K562 (cell line): ENCODE data around the gene B3GAT3. TPM values are rescaled to one million over a fixed set of nuclear protein-coding genes. Genes with fewer than 3 reads are reported as not detected.

Experiments used
- ATAC-seq: fragments of 200-7000 bp; cut with Tn5 transposase; 3 replicates; pipeline ENCODE4 v1.9.1; 2020; ENCODE audit warnings: moderate library complexity
- BruUV-seq: library from RNA; stranded (reverse); fragments of 400-500 nt; replicated peaks from 2 replicates; lab custom pipeline; 2021; lab: Mats Ljungman, UMichigan
- CTCF ChIA-PET: fragments of 300-600 bp; formaldehyde crosslinking; extraction: SDS; loops from one replicate; lab custom pipeline; 2021; ENCODE audit warnings: low intra/inter-chr PET ratio; lab: Yijun Ruan, JAX
- POLR2A ChIA-PET: fragments of 300-600, 350-650 bp; sonication (Branson Sonifier 250); formaldehyde crosslinking; extraction: SDS; loops from one replicate; lab custom pipeline; 2021; ENCODE audit warnings: antibody characterized with exemption, inconsistent platforms; lab: Yijun Ruan, JAX
- DNase-seq, 4 experiments: peaks; one replicate each; pipeline versions ENCODE4 v3.0.0 to v3.0.0-alpha.2; 2011 to 2018; ENCODE audit warnings: low spot score in 3 of 4, mixed read lengths in 3 of 4; ENCODE audit errors: extremely low read depth in 1 of 4
- FAIRE-seq: peaks from 2 replicates; lab custom pipeline; 2011; peaks lifted over from hg19 to GRCh38; lab: Jason Lieb, UNC
- H2AFZ ChIP-seq: 2 replicates; pipeline ENCODE4 v1.6.0; 2011; ENCODE audit warnings: low read depth, low read length, control low read depth, inconsistent platforms
- H3K27ac ChIP-seq: fragments of 200-600 bp; 3 replicates; pipeline ENCODE4 v1.8.0; 2011; ENCODE audit warnings: low read depth, mild to moderate bottlenecking, control low read depth, inconsistent platforms, low read length, moderate library complexity, mixed read lengths; ENCODE audit errors: extremely low read depth
- H3K27me3 ChIP-seq, 2 experiments: fragments of 300-600 bp in 1 of 2; 2 replicates in 1 of 2; 3 replicates in 1 of 2; pipeline versions ENCODE4 v1.6.0 to v1.8.0; 2011; ENCODE audit warnings: inconsistent platforms in 2 of 2, low read length in 2 of 2, mild to moderate bottlenecking in 1 of 2, mixed read lengths in 1 of 2, moderate library complexity in 1 of 2; ENCODE audit not compliant: control insufficient read depth in 2 of 2, insufficient read depth in 2 of 2
- H3K36me3 ChIP-seq: fragments of 300-600 bp; 3 replicates; pipeline ENCODE4 v1.8.0; 2011; ENCODE audit warnings: mild to moderate bottlenecking, low read length, inconsistent platforms; ENCODE audit not compliant: control insufficient read depth, insufficient read depth
- H3K4me1 ChIP-seq, 2 experiments: fragments of 200-600 bp in 1 of 2; replicated peaks in 1 of 2; 2 replicates in 1 of 2; 3 replicates in 1 of 2; pipeline versions ENCODE4 v1.5.1 to v1.8.0; 2011; ENCODE audit warnings: inconsistent platforms in 2 of 2, low read length in 2 of 2, mild to moderate bottlenecking in 1 of 2, mixed read lengths in 1 of 2, moderate library complexity in 1 of 2; ENCODE audit not compliant: control insufficient read depth in 2 of 2, insufficient read depth in 2 of 2
- H3K4me2 ChIP-seq: 2 replicates; pipeline ENCODE4 v1.6.1; 2011; ENCODE audit warnings: low read length, control low read depth, inconsistent platforms, mixed read lengths; ENCODE audit not compliant: insufficient read depth
- H3K4me3 ChIP-seq: fragments of 200-600 bp; sonication (generic), shearing (Covaris generic); 2 replicates; pipeline ENCODE4 v1.5.1; 2016; ENCODE audit warnings: control low read depth, inconsistent platforms
- H3K79me2 ChIP-seq: fragments of 200-600 bp; 3 replicates; pipeline ENCODE4 v1.8.0; 2011; ENCODE audit warnings: low read length, inconsistent platforms; ENCODE audit not compliant: control insufficient read depth, insufficient read depth
- H3K9ac ChIP-seq, 2 experiments: 2 replicates each; pipeline versions ENCODE4 v1.6.0 to v1.6.1; 2011; ENCODE audit warnings: low read depth in 2 of 2, low read length in 2 of 2, control low read depth in 1 of 2, inconsistent platforms in 1 of 2, mild to moderate bottlenecking in 1 of 2, mixed read lengths in 1 of 2; ENCODE audit not compliant: insufficient read depth in 1 of 2
- H3K9me1 ChIP-seq: one replicate; pipeline ENCODE4 v1.6.0; 2011; ENCODE audit warnings: inconsistent platforms, mild to moderate bottlenecking, low read length, moderate library complexity; ENCODE audit not compliant: control insufficient read depth, insufficient read depth
- H3K9me3 ChIP-seq: replicated peaks from 2 replicates; pipeline ENCODE4 v1.5.1; 2011; ENCODE audit warnings: low read depth, low read length, inconsistent platforms; ENCODE audit not compliant: control insufficient read depth, insufficient read depth
- H4K20me1 ChIP-seq: replicated peaks from 2 replicates; pipeline ENCODE4 v1.6.1; 2011; ENCODE audit warnings: low read length, inconsistent platforms, mixed read lengths; ENCODE audit not compliant: control insufficient read depth, insufficient read depth
- C11orf30 ChIP-seq: fragments of 450-650 bp; IDR thresholded peaks from 2 replicates; pipeline ENCODE4 v1.6.1; 2016; ENCODE audit warnings: low read depth, mild to moderate bottlenecking
- CAMTA2 ChIP-seq: fragments of 250-450 bp; sonication (Bioruptor Pico); conservative IDR thresholded peaks from 2 replicates; pipeline ENCODE4 v1.5.1; 2022
- CCAR2 ChIP-seq: fragments of 200-400 bp; formaldehyde crosslinking; IDR thresholded peaks from 2 replicates; pipeline ENCODE4 v1.6.1; 2017; ENCODE audit warnings: mild to moderate bottlenecking, low read depth, low read length
- ELK1 ChIP-seq: sonication (generic); formaldehyde crosslinking; IDR thresholded peaks from 2 replicates; pipeline ENCODE4 v1.8.1; 2022; ENCODE audit warnings: missing genetic modification reagents
- GABPA ChIP-seq: fragments of 200-800 bp; sonication (Bioruptor generic); conservative IDR thresholded peaks from 2 replicates; pipeline ENCODE4 v1.6.1; 2016; ENCODE audit warnings: low read depth, missing genetic modification characterization, missing compliant biosample characterization
- HOXB6 ChIP-seq: fragments of 250-450 bp; sonication (Bioruptor Pico); IDR thresholded peaks from 2 replicates; pipeline ENCODE4 v1.5.1; 2022; ENCODE audit warnings: mild to moderate bottlenecking, borderline replicate concordance
- PCBP2 ChIP-seq: fragments of 200-400 bp; formaldehyde crosslinking; IDR thresholded peaks from 2 replicates; pipeline ENCODE4 v1.6.1; 2018; ENCODE audit warnings: low read length, low read depth, mild to moderate bottlenecking, moderate library complexity; ENCODE audit not compliant: poor library complexity, severe bottlenecking
- RBM15 ChIP-seq: fragments of 200-400 bp; formaldehyde crosslinking; IDR thresholded peaks from 2 replicates; pipeline ENCODE4 v1.6.1; 2018; ENCODE audit warnings: mild to moderate bottlenecking, low read length, moderate library complexity; ENCODE audit not compliant: insufficient read depth
- SETDB1 ChIP-seq: IDR thresholded peaks from one replicate; pipeline ENCODE4 v1.6.1; 2012; ENCODE audit warnings: low read length, control low read depth, inconsistent platforms
- SMARCE1 ChIP-seq: fragments of 450-650 bp; IDR thresholded peaks from 2 replicates; pipeline ENCODE4 v1.7.1; 2016; ENCODE audit warnings: mild to moderate bottlenecking
- TEAD4 ChIP-seq, 2 experiments: sonication (generic) in 1 of 2; formaldehyde crosslinking in 1 of 2; IDR thresholded peaks; 2 replicates each; pipeline versions ENCODE4 v1.6.1 to v1.8.0; 2012 to 2022; ENCODE audit warnings: borderline replicate concordance in 1 of 2, inconsistent platforms in 1 of 2, low read length in 1 of 2, mild to moderate bottlenecking in 1 of 2, missing genetic modification reagents in 1 of 2
- TFAP4 ChIP-seq: sonication (generic); formaldehyde crosslinking; IDR thresholded peaks from 2 replicates; pipeline ENCODE4 v1.8.0; 2022; ENCODE audit warnings: missing genetic modification reagents, mild to moderate bottlenecking, moderate library complexity, borderline replicate concordance
- ZNF143 ChIP-seq: sonication (generic); formaldehyde crosslinking; IDR thresholded peaks from 2 replicates; pipeline ENCODE4 v1.9.0; 2022; ENCODE audit warnings: mild to moderate bottlenecking, missing genetic modification reagents
- ZNF583 ChIP-seq: fragments of 250-450 bp; sonication (Bioruptor Pico); IDR thresholded peaks from 2 replicates; pipeline ENCODE4 v1.4.0; 2020
- ZNF592 ChIP-seq: fragments of 450-650 bp; IDR thresholded peaks from 2 replicates; pipeline ENCODE4 v1.6.1; 2017; ENCODE audit warnings: antibody characterized with exemption, mild to moderate bottlenecking
- WGBS: fragments of 100-300 bp; shearing (Covaris generic); methylation state at CpG from one replicate; pipeline ENCODE4 v1.1.6; 2016; ENCODE audit warnings: low coverage, mixed read lengths; ENCODE audit not compliant: insufficient coverage; ENCODE audit errors: missing lambda C conversion rate; 5-methylcytosine and 5-hydroxymethylcytosine counted together
- in situ Hi-C: fragments of 300-500 bp; cut with MboI; formaldehyde crosslinking; loops from 4 replicates; pipeline ENCODE4 v1.15.0; 2018; ENCODE audit warnings: inconsistent platforms, mixed read lengths
- intact Hi-C: fragments of 100-400 bp; cut with micrococcal nuclease; formaldehyde crosslinking; loops from 2 replicates; pipeline ENCODE4 v1.14.2; 2022
- polyA plus RNA-seq, 8 experiments: library from polyadenylated mRNA; depleted of rRNA in 4 of 8; stranded (reverse) in 5 of 8; unstranded in 3 of 8; fragments of >200 nt; fragmentation: Nextera tagmentation in 2 of 8; fragmentation: Illumina TruSeq in 1 of 8; extraction: Ambion mirVana in 2 of 8; extraction: Trizol in 1 of 8; gene quantifications; 2 replicates each; pipeline versions ENCODE4 v1.2.1 to v1.2.3, GENCODE V29; 2011 to 2014; ENCODE audit warnings: inconsistent platforms in 1 of 8, missing spikeins in 1 of 8
- total RNA-seq, 7 experiments: library from RNA; depleted of rRNA in 6 of 7; stranded (reverse); fragments of >200 nt in 6 of 7; fragmentation: Illumina TruSeq in 2 of 7; extraction: Trizol in 2 of 7; gene quantifications; 2 replicates each; pipeline versions ENCODE4 v1.2.1 to v1.2.3, GENCODE V29; 2011 to 2021; ENCODE audit warnings: low replicate concordance in 1 of 7

Gene B3GAT3
- total and polyA plus RNA-seq, 9 of the 15 experiments (the other 6 are each of a cell fraction or from before 2014, with no cell fraction given): 0.30 to 64.0 (median 21.4) TPM

- H3K9me3 ChIP-seq: no peaks in the 10 kb centered on the region
- H3K4me2 ChIP-seq: peak within 1 kb of the TSS; percentile 95
- DNase-seq (peak; percentile 86 to 99 (median 91)), FAIRE-seq (peak; percentile 99), ATAC-seq (peak; percentile 94)
- intact Hi-C loops: loop anchor here (5.0 kb wide), 1 partner anchor 71 kb away; the partner anchor contains the start of genes LBHD1 and UQCC3
- H4K20me1 ChIP-seq: no peaks in the 10 kb centered on the region
- in situ Hi-C loops: no loop called here
- H3K4me1 ChIP-seq: peaks cover 14 to 43% of the 10 kb centered on the region in 2 experiments; a peak in 4 of 5 replicates
- H3K79me2 ChIP-seq: peaks cover 46% of the 10 kb centered on the region
- ChIA-PET POLR2A (interaction anchor here (0.6 to 2.7 kb wide), 23 partner anchors 9 to 1114 kb away, joined by 3 to 45 read pairs (median 4); partner anchors contain the start of genes B3GAT3, C11orf98, CSKMT and EEF1G), CTCF (no interaction called here)
- WGBS: under 1% methylated on average over 53 of the region's 83 CpGs
- peaks cover 71% of the 10 kb centered on the region for H3K36me3 ChIP-seq
- no peaks in the 10 kb centered on the region for H3K27me3 ChIP-seq
- H2AFZ ChIP-seq: peak within 1 kb of the TSS; percentile 95
- BruUV-seq: no TSS peak
- peak within 1 kb of the TSS; percentile 97 for H3K27ac ChIP-seq
- peak within 1 kb of the TSS; percentile 95 for H3K4me3 ChIP-seq
- no peaks in the 10 kb centered on the region for H3K9me1 ChIP-seq
- H3K9ac ChIP-seq: peak within 1 kb of the TSS; percentile 95 to 100
- peak; percentile 85 for TF ChIP-seq GABPA (tag)
- no peak for TF ChIP-seq PCBP2
- TF ChIP-seq CAMTA2 (CRISPR knock-in tag): 0 out of 2 replicates have a peak, but pooled peaks have one; percentile 45
- TF ChIP-seq TFAP4: peak; percentile 78
- no peak for TF ChIP-seq RBM15
- TF ChIP-seq ZNF143 (CRISPR knock-in tag): no peak
- TF ChIP-seq ZNF592: no peak
- no peak for TF ChIP-seq SETDB1
- no peak for TF ChIP-seq ELK1 (CRISPR knock-in tag)
- TF ChIP-seq TEAD4 (IDR thresholded peaks at IDR 0.05; ENCODE audit: low read length): no peak
- TF ChIP-seq TEAD4 (CRISPR knock-in tag; IDR thresholded peaks at IDR 0.05; ENCODE audit: borderline replicate concordance): no peak
- no peak for TF ChIP-seq SMARCE1
- no peak for TF ChIP-seq CCAR2
- no peak for TF ChIP-seq C11orf30
- no peak for TF ChIP-seq HOXB6 (CRISPR knock-in tag)
- TF ChIP-seq ZNF583 (CRISPR knock-in tag): no peak
Measured at GRCh38 chr11:62601372-62602140, 20.2 kb downstream of the B3GAT3 start, which contains the start of gene MTA2. Gene MTA2, minus strand, starts transcription at chr11:62601865. Its CDS starts 415 bp downstream, at chr11:62601450.
